SK-N-SH (cell line): ENCODE results near the gene SMG1. TPM values are rescaled to one million over a fixed set of nuclear protein-coding genes. Genes with fewer than 3 reads are reported as not detected.

ENCODE experiments used
- CTCF ChIA-PET: fragments of 300-600, 350-600 bp; formaldehyde crosslinking; extraction: SDS; loops from one replicate; lab custom pipeline; 2021; lab: Yijun Ruan, JAX
- POLR2A ChIA-PET: fragments of 350-600 bp; sonication (Branson Sonifier 250); formaldehyde crosslinking; extraction: SDS; loops from one replicate; lab custom pipeline; 2020; ENCODE audit warnings: antibody characterized with exemption, inconsistent platforms; lab: Yijun Ruan, JAX
- DNase-seq: peaks from one replicate; pipeline ENCODE4 v3.0.0; 2012
- H2AFZ ChIP-seq: fragments of 200-600 bp; sonication (generic); 2 replicates; pipeline ENCODE4 v1.8.1; 2016; ENCODE audit warnings: antibody characterized with exemption, mild to moderate bottlenecking, low read depth
- H3F3A ChIP-seq: fragments of 200-600 bp; sonication (generic); replicated peaks from 2 replicates; pipeline ENCODE3; 2016; ENCODE audit warnings: antibody characterized with exemption, mild to moderate bottlenecking; ENCODE audit not compliant: insufficient read depth
- H3K27ac ChIP-seq, 2 experiments: fragments of 200-500 bp in 1 of 2; fragments of 200-600 bp in 1 of 2; sonication (Bioruptor generic) in 1 of 2; sonication (generic), shearing (Covaris generic) in 1 of 2; 2 replicates each; pipeline versions ENCODE4 v1.5.1 to v1.6.1; 2014 to 2016; ENCODE audit warnings: low read depth in 2 of 2, inconsistent platforms in 1 of 2, low read length in 1 of 2, mild to moderate bottlenecking in 1 of 2, mixed read lengths in 1 of 2
- H3K27me3 ChIP-seq: fragments of 200-600 bp; sonication (generic), shearing (Covaris generic); 2 replicates; pipeline ENCODE4 v1.6.1; 2016; ENCODE audit warnings: mixed run types; ENCODE audit not compliant: insufficient read depth
- H3K36me3 ChIP-seq, 2 experiments: fragments of 200-500 bp in 1 of 2; fragments of 200-600 bp in 1 of 2; sonication (Bioruptor generic) in 1 of 2; sonication (generic) in 1 of 2; replicated peaks in 1 of 2; 2 replicates each; pipeline versions ENCODE3 to v1.5.1; 2014 to 2016; ENCODE audit warnings: low read length in 1 of 2, mild to moderate bottlenecking in 1 of 2; ENCODE audit not compliant: insufficient read depth in 2 of 2, control insufficient read depth in 1 of 2
- H3K4me1 ChIP-seq, 2 experiments: fragments of 200-500 bp in 1 of 2; fragments of 200-600 bp in 1 of 2; sonication (Bioruptor generic) in 1 of 2; sonication (generic), shearing (Covaris generic) in 1 of 2; 2 replicates each; pipeline versions ENCODE4 v1.5.1 to v1.6.1; 2014 to 2016; ENCODE audit warnings: low read depth in 1 of 2, low read length in 1 of 2, mixed run types in 1 of 2; ENCODE audit not compliant: insufficient read depth in 2 of 2, control insufficient read depth in 1 of 2
- H3K4me2 ChIP-seq: fragments of 200-600 bp; sonication (generic), shearing (Covaris generic); 2 replicates; pipeline ENCODE4 v1.6.1; 2017; ENCODE audit warnings: mixed run types
- H3K4me3 ChIP-seq, 2 experiments: fragments of 200-500 bp in 1 of 2; fragments of 200-600 bp in 1 of 2; sonication (Bioruptor generic) in 1 of 2; sonication (generic), shearing (Covaris generic) in 1 of 2; 2 replicates each; pipeline versions ENCODE4 v1.5.1 to v1.8.1; 2014 to 2016; ENCODE audit warnings: low read depth in 2 of 2, inconsistent platforms in 1 of 2, low read length in 1 of 2, mild to moderate bottlenecking in 1 of 2, mixed read lengths in 1 of 2, moderate library complexity in 1 of 2
- H3K79me2 ChIP-seq: fragments of 200-600 bp; sonication (generic); 2 replicates; pipeline ENCODE4 v1.8.1; 2017; ENCODE audit warnings: mild to moderate bottlenecking; ENCODE audit not compliant: insufficient read depth
- H3K9ac ChIP-seq: fragments of 200-600 bp; sonication (generic); 2 replicates; pipeline ENCODE4 v1.6.1; 2017; ENCODE audit warnings: mixed run types
- H3K9me2 ChIP-seq: fragments of 200-600 bp; sonication (generic); 2 replicates; pipeline ENCODE4 v1.6.1; 2017; ENCODE audit warnings: mixed run types
- H3K9me3 ChIP-seq: fragments of 200-600 bp; sonication (generic); 2 replicates; pipeline ENCODE4 v1.6.1; 2017; ENCODE audit warnings: mixed run types, mild to moderate bottlenecking, moderate library complexity
- H4K20me1 ChIP-seq: fragments of 200-600 bp; sonication (generic); 2 replicates; pipeline ENCODE4 v1.6.1; 2017; ENCODE audit warnings: mild to moderate bottlenecking, mixed run types; ENCODE audit not compliant: insufficient read depth
- ELF1 ChIP-seq: IDR thresholded peaks from 2 replicates; pipeline ENCODE4 v1.4.0; 2012
- EP300 ChIP-seq, 2 experiments: IDR thresholded peaks; 2 replicates each; pipeline versions ENCODE4 v1.4.0 to v1.6.1; 2012; ENCODE audit warnings: borderline replicate concordance in 1 of 2, low read depth in 1 of 2, low read length in 1 of 2
- EZH2phosphoT487 ChIP-seq: fragments of 200-600 bp; sonication (generic); IDR thresholded peaks from 2 replicates; pipeline ENCODE4 v1.6.1; 2017; ENCODE audit warnings: low read depth, mixed run types, mild to moderate bottlenecking, antibody characterized with exemption, moderate library complexity, borderline replicate concordance
- FOSL2 ChIP-seq: IDR thresholded peaks from 2 replicates; pipeline ENCODE4 v1.4.0; 2012; ENCODE audit warnings: low read depth, mild to moderate bottlenecking, moderate library complexity, borderline replicate concordance
- FOXM1 ChIP-seq: IDR thresholded peaks from 2 replicates; pipeline ENCODE4 v1.4.0; 2012; ENCODE audit warnings: low read depth, mild to moderate bottlenecking
- IRF3 ChIP-seq: fragments of 150-350 bp; IDR thresholded peaks from 2 replicates; pipeline ENCODE4 v1.6.1; 2016; ENCODE audit warnings: mild to moderate bottlenecking, low read depth, low read length
- JUND ChIP-seq: IDR thresholded peaks from 2 replicates; pipeline ENCODE4 v1.4.0; 2012
- MEF2A ChIP-seq: IDR thresholded peaks from 2 replicates; pipeline ENCODE4 v1.4.0; 2012; ENCODE audit warnings: low read depth, borderline replicate concordance
- MXI1 ChIP-seq: IDR thresholded peaks from 2 replicates; pipeline ENCODE4 v1.6.1; 2012; ENCODE audit warnings: mild to moderate bottlenecking, low read depth, low read length, improper control_type of control experiment
- NFIC ChIP-seq: IDR thresholded peaks from 2 replicates; pipeline ENCODE4 v1.4.0; 2012; ENCODE audit warnings: borderline replicate concordance
- NRF1 ChIP-seq: IDR thresholded peaks from 2 replicates; pipeline ENCODE4 v1.6.1; 2012; ENCODE audit warnings: low read depth, mild to moderate bottlenecking, low read length
- POLR2AphosphoS5 ChIP-seq: IDR thresholded peaks from 2 replicates; pipeline ENCODE4 v1.6.1; 2012; ENCODE audit warnings: low read depth, low read length
- RAD21 ChIP-seq: IDR thresholded peaks from 2 replicates; pipeline ENCODE4 v1.6.1; 2012; ENCODE audit warnings: mild to moderate bottlenecking, low read length
- REST ChIP-seq: IDR thresholded peaks from 2 replicates; pipeline ENCODE4 v1.6.1; 2012; ENCODE audit warnings: mild to moderate bottlenecking, low read depth, low read length, moderate library complexity
- RXRA ChIP-seq: IDR thresholded peaks from 2 replicates; pipeline ENCODE4 v1.4.0; 2012; ENCODE audit warnings: low read depth, mild to moderate bottlenecking, borderline replicate concordance
- SIN3A ChIP-seq: IDR thresholded peaks from 2 replicates; pipeline ENCODE4 v1.6.1; 2012; ENCODE audit warnings: low read depth, mild to moderate bottlenecking, low read length, moderate library complexity, borderline replicate concordance
- SMC3 ChIP-seq: IDR thresholded peaks from 2 replicates; pipeline ENCODE4 v1.6.1; 2012; ENCODE audit warnings: low read depth, low read length, improper control_type of control experiment
- TCF12 ChIP-seq: IDR thresholded peaks from 2 replicates; pipeline ENCODE4 v1.4.0; 2012
- USF2 ChIP-seq: fragments of 150-350 bp; IDR thresholded peaks from 2 replicates; pipeline ENCODE4 v1.6.1; 2017; ENCODE audit warnings: antibody characterized with exemption, low read length, low read depth, borderline replicate concordance
- ZBTB33 ChIP-seq: IDR thresholded peaks from 2 replicates; pipeline ENCODE4 v1.4.0; 2012; ENCODE audit warnings: low read depth, borderline replicate concordance
- WGBS: methylation state at CpG from one replicate; pipeline ENCODE4 v1.1.6; 2017; ENCODE audit warnings: low lambda C conversion rate; 5-methylcytosine and 5-hydroxymethylcytosine counted together
- polyA plus RNA-seq, 3 experiments: library from polyadenylated mRNA; depleted of rRNA; stranded (reverse); fragments of >200 nt; gene quantifications; 2 replicates each; pipeline ENCODE4 v1.2.3, GENCODE V29; 2012

The SMG1 gene
- polyA plus RNA-seq, 1 of the 3 experiments (the other 2 are of a cell fraction), result 11.2 TPM

- ChIA-PET POLR2A (no interaction called here), CTCF (no interaction called here)
- WGBS, result 87% methylated on average over 4 of the region's 4 CpGs
- Histone ChIP-seq H3K4me3 (no peak overlapping the region), H3K9me3 (no peaks in the 10 kb centered on the region), H3K9me2 (no peaks in the 10 kb centered on the region), H3K27me3 (no peaks in the 10 kb centered on the region), H2AFZ (no peak overlapping the region), H4K20me1 (peaks cover 43% of the 10 kb centered on the region), H3K4me2 (peak overlapping the region; percentile 72), H3K36me3 (peaks cover 38 to 49% of the 10 kb centered on the region in 2 experiments), H3K27ac (peak overlapping the region in 1 of 2 experiments; percentile 11; a peak in 1 of 4 replicates), H3K4me1 (peaks cover 10 to 19% of the 10 kb centered on the region in 2 experiments; a peak in 3 of 4 replicates), H3K9ac (no peak overlapping the region), H3F3A (peaks cover 44% of the 10 kb centered on the region), H3K79me2 (peaks cover 91% of the 10 kb centered on the region)
- no peak for DNase-seq
- no peak for TF ChIP-seq TCF12
- no peak for TF ChIP-seq JUND
- TF ChIP-seq MEF2A, result no peak
- TF ChIP-seq IRF3, result no peak
- TF ChIP-seq POLR2AphosphoS5, result no peak
- TF ChIP-seq EZH2phosphoT487, result no peak
- no peak for TF ChIP-seq RAD21
These were observed 128.5 kb downstream of the SMG1 start for GRCh38 chr16:18797746-18798145.

GRCh38 chr16:18796377-18796776 is 129.8 kb downstream of the SMG1 start:
- H4K20me1 ChIP-seq, result peaks cover 43% of the 10 kb centered on the region
- no peaks in the 10 kb centered on the region for H3K9me3 ChIP-seq
- no peak overlapping the region; a peak in 1 of 4 replicates for H3K27ac ChIP-seq
- H3K4me3 ChIP-seq, result no peak overlapping the region
- no peak overlapping the region for H3K4me2 ChIP-seq
- WGBS, result 84% methylated on average over 1 of the region's 1 CpG
- CTCF ChIA-PET, result interaction anchor here (0.9 kb wide), 1 partner anchor 187 kb away, joined by 3 read pairs; the partner anchor contains the start of gene TMC7
- no peaks in the 10 kb centered on the region for H3K27me3 ChIP-seq
- POLR2A ChIA-PET, result no interaction called here
- no peak overlapping the region for H3K9ac ChIP-seq
- peaks cover 10 to 19% of the 10 kb centered on the region in 2 experiments; a peak in 3 of 4 replicates for H3K4me1 ChIP-seq
- DNase-seq, result no peak
- H2AFZ ChIP-seq, result no peak overlapping the region
- H3K79me2 ChIP-seq, result peaks cover 91% of the 10 kb centered on the region
- H3K9me2 ChIP-seq, result no peaks in the 10 kb centered on the region
- H3K36me3 ChIP-seq, result peaks cover 51 to 61% of the 10 kb centered on the region in 2 experiments
- peaks cover 50% of the 10 kb centered on the region for H3F3A ChIP-seq
- TF ChIP-seq SIN3A, result no peak
- no peak for TF ChIP-seq NRF1
- TF ChIP-seq SMC3, result no peak
- TF ChIP-seq RXRA, result no peak
- no peak for TF ChIP-seq MEF2A
- no peak for TF ChIP-seq FOSL2
- no peak for TF ChIP-seq REST
- TF ChIP-seq MXI1, result no peak
- TF ChIP-seq RAD21, result no peak
- no peak for TF ChIP-seq NFIC
- no peak for TF ChIP-seq EP300 (IDR thresholded peaks at IDR 0.05; ENCODE audit: borderline replicate concordance in 1 of 2, low read depth in 1 of 2, low read length in 1 of 2)
- TF ChIP-seq JUND, result no peak
- no peak for TF ChIP-seq ELF1
- no peak for TF ChIP-seq TCF12
- TF ChIP-seq ZBTB33, result no peak
- TF ChIP-seq USF2, result no peak
- no peak for TF ChIP-seq FOXM1
